ENCODE measurements around the gene HSFY2.
"Not testable (repeated sequence)": the region's sequence is repeated elsewhere in the genome, so short reads cannot be mapped to it uniquely, and the experiment has no call there.

The HSFY2 gene

DNA sequence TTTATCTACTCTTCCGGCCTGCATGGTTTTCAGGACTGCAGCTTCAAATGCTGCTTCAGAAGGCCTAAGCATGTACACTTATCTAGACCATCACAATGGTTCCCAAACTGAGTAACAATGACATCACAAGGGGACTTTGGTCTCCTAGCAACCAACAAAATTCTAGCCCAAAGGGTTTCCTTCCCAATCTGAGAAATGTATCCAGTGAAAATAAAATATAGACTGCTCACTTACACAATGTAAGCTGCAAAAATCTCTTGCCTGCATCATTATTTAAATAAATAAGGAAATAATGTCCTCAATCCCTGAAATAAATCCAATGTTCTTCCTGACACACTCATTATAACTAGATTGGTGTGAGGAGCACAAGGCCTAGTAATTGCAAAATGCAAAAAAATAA lies at the start of gene HSFY2:
Gene HSFY2 (minus strand): TSS at position 101 of the 400 bp plus-strand sequence. CDS start 117 bp downstream, outside the sequence.
- not testable (repeated sequence) for H3K27me3 ChIP-seq (ENCODE audit: control insufficient read depth, insufficient read depth, low read length); H3K9me3 ChIP-seq (ENCODE audit: control insufficient read depth, low read depth, low read length); H3K9ac ChIP-seq (ENCODE audit: low read length)

GRCh38 chrY:18815751-18816150 lies 42.2 kb upstream of the HSFY2 start:
- not testable (repeated sequence) for H3K4me1 ChIP-seq (ENCODE audit: control insufficient read depth, low read depth, low read length); H3K9ac ChIP-seq (ENCODE audit: low read length); H3K27me3 ChIP-seq (ENCODE audit: control insufficient read depth, insufficient read depth, low read length); H3K9me3 ChIP-seq (ENCODE audit: control insufficient read depth, low read depth, low read length); H3K27ac ChIP-seq (ENCODE audit: low read length); H3K4me3 ChIP-seq (ENCODE audit: low read length); H3K36me3 ChIP-seq (ENCODE audit: control insufficient read depth, low read depth, low read length)

More for the DNA sequence above, at the start of gene HSFY2:
- H3K4me1 ChIP-seq (ENCODE audit: control insufficient read depth, low read depth, low read length); H3K4me3 ChIP-seq (ENCODE audit: low read length); H3K36me3 ChIP-seq (ENCODE audit: control insufficient read depth, low read depth, low read length); H3K27ac ChIP-seq (ENCODE audit: low read length): not testable (repeated sequence)

DNA sequence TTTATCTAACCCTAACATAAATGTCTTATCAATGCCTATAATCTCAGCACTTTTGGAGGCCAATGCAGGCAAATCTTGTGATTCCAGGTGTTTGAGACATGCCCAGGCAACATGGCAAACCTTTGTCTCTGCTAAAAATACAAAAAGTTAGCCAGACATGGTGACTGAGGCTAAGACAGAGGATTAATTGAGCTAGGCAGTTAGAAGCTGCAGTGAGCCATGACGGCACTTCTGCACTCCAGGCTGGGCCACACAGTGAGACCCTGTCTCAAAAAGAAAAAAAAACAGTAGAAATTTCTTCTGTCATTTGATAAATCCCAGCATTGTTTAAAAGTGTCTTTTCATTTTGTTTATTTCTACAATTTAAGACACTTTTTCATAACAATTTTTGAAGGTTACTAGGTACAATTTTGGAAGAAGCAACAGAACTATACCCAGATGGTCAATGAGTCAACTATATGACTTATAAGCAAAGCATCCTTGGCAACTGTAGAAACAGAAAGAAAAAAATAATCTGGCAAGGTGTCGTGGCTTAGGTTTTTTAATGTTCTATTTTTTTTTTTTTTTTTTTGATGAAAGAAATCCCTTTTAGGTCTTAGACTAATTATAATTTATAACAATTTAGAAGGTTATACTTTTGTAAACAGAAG lies 15.3 kb upstream of the HSFY2 start:
- H3K9me3 ChIP-seq (ENCODE audit: control insufficient read depth, low read depth, low read length); H3K9ac ChIP-seq (ENCODE audit: low read length); H3K4me1 ChIP-seq (ENCODE audit: control insufficient read depth, low read depth, low read length); H3K27ac ChIP-seq (ENCODE audit: low read length); H3K27me3 ChIP-seq (ENCODE audit: control insufficient read depth, insufficient read depth, low read length); H3K36me3 ChIP-seq (ENCODE audit: control insufficient read depth, low read depth, low read length); H3K4me3 ChIP-seq (ENCODE audit: low read length): not testable (repeated sequence)

GRCh38 chrY:18754077-18754476 lies 19.5 kb downstream of the HSFY2 start:
- not testable (repeated sequence) for H3K4me1 ChIP-seq (ENCODE audit: control insufficient read depth, low read depth, low read length); H3K9me3 ChIP-seq (ENCODE audit: control insufficient read depth, low read depth, low read length); H3K36me3 ChIP-seq (ENCODE audit: control insufficient read depth, low read depth, low read length); H3K27ac ChIP-seq (ENCODE audit: low read length); H3K9ac ChIP-seq (ENCODE audit: low read length); H3K27me3 ChIP-seq (ENCODE audit: control insufficient read depth, insufficient read depth, low read length); H3K4me3 ChIP-seq (ENCODE audit: low read length)

GRCh38 chrY:18753133-18753815 lies 20.3 kb downstream of the HSFY2 start:
- H3K27ac ChIP-seq (ENCODE audit: low read length); H3K4me1 ChIP-seq (ENCODE audit: control insufficient read depth, low read depth, low read length); H3K4me3 ChIP-seq (ENCODE audit: low read length); H3K9ac ChIP-seq (ENCODE audit: low read length); H3K36me3 ChIP-seq (ENCODE audit: control insufficient read depth, low read depth, low read length); H3K27me3 ChIP-seq (ENCODE audit: control insufficient read depth, insufficient read depth, low read length); H3K9me3 ChIP-seq (ENCODE audit: control insufficient read depth, low read depth, low read length): not testable (repeated sequence)

GRCh38 chrY:18723714-18724113 lies 49.8 kb downstream of the HSFY2 start:
- not testable (repeated sequence) for H3K27me3 ChIP-seq (ENCODE audit: control insufficient read depth, insufficient read depth, low read length); H3K4me1 ChIP-seq (ENCODE audit: control insufficient read depth, low read depth, low read length); H3K36me3 ChIP-seq (ENCODE audit: control insufficient read depth, low read depth, low read length); H3K27ac ChIP-seq (ENCODE audit: low read length); H3K4me3 ChIP-seq (ENCODE audit: low read length); H3K9ac ChIP-seq (ENCODE audit: low read length); H3K9me3 ChIP-seq (ENCODE audit: control insufficient read depth, low read depth, low read length)
